Activated B cell treated with CpG ODN at 0.5 μM for 24 hours (primary cell): ENCODE measurements around the gene BHLHA9. TPM values are rescaled to one million over a fixed set of nuclear protein-coding genes. Genes with fewer than 3 reads are reported as not detected.

Experiments
- ATAC-seq: fragments of 200-7000 bp; cut with Tn5 transposase; one replicate; pipeline ENCODE4 v1.10.0; 2021; ENCODE audit warnings: low read depth, mild to moderate bottlenecking, moderate library complexity
- CTCF ChIA-PET: fragments of 350-600 bp; sonication (Branson Sonifier 250); formaldehyde crosslinking; loops from one replicate; lab custom pipeline; 2021; ENCODE audit warnings: antibody characterized with exemption; lab: Charles Lee
- POLR2A ChIA-PET: fragments of 350-600 bp; sonication (Branson Sonifier 250); formaldehyde crosslinking; loops from one replicate; lab custom pipeline; 2021; ENCODE audit warnings: antibody characterized with exemption; lab: Charles Lee
- DNase-seq: peaks from one replicate; pipeline ENCODE4 v3.0.0; 2022
- H3K27ac Mint-ChIP-seq: one replicate; pipeline ENCODE4 v1.8.0; 2020; ENCODE audit warnings: mixed read lengths
- H3K27me3 Mint-ChIP-seq: one replicate; pipeline ENCODE4 v1.8.0; 2021; ENCODE audit warnings: mixed read lengths
- H3K36me3 Mint-ChIP-seq: one replicate; pipeline ENCODE4 v1.8.0; 2021; ENCODE audit warnings: low read depth, mixed read lengths
- H3K4me1 Mint-ChIP-seq: one replicate; pipeline ENCODE4 v1.8.0; 2021; ENCODE audit warnings: mixed read lengths
- H3K4me3 Mint-ChIP-seq: one replicate; pipeline ENCODE4 v1.8.0; 2020; ENCODE audit warnings: mild to moderate bottlenecking, mixed read lengths
- H3K9me3 Mint-ChIP-seq: one replicate; pipeline ENCODE4 v1.8.0; 2020; ENCODE audit warnings: mixed read lengths
- intact Hi-C: fragments of 100-400 bp; cut with micrococcal nuclease; formaldehyde crosslinking; loops from one replicate; pipeline ENCODE4 v1.15.1; 2024
- total RNA-seq: library from RNA; stranded (reverse); gene quantifications from 2 replicates; pipeline ENCODE4 v1.2.3, GENCODE V29; 2022
- TF ChIP-seq, protein P1 (sequence below): fragments of 200-600 bp; IDR thresholded peaks from one replicate; pipeline ENCODE4 v1.8.0; 2022; ENCODE audit warnings: antibody characterized with exemption, mild to moderate bottlenecking

The BHLHA9 gene
- total RNA-seq, 1 donor from 2014 or later: not detected

DNA sequence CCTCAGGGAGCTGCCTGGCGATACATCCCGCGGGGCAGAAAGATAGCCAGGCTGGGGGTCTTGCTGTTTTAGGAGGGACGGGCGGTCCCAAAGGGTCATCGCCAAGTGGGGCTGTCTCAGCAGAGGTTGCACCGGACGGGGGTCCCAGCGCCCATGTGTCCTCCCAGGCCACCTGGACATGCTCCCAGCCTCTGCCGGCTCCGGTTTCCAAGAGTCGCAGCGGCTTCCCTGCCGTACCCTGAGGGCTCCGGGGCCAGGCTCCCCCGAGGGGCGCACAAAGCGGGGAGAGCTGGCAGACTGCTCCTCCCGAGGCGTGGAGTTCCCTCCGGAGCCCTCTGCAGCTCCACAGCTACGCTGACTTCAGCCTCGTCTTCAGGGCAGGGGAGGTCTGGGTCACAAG, 10.4 kb downstream of the BHLHA9 start:
- DNase-seq (no peak), ATAC-seq (no peak)
- intact Hi-C loops: no loop called here
- ChIA-PET CTCF (no interaction called here), POLR2A (interaction anchor here (0.7 kb wide), 1 partner anchor 9 kb away, joined by 3 read pairs; no protein-coding TSS in a partner anchor)
- no peaks in the 10 kb centered on the region for H3K36me3 Mint-ChIP-seq
- H3K9me3 Mint-ChIP-seq: no peaks in the 10 kb centered on the region
- peaks cover 4% of the 10 kb centered on the region for H3K4me1 Mint-ChIP-seq
- H3K27ac Mint-ChIP-seq: no peak overlapping the region
- H3K4me3 Mint-ChIP-seq: no peak overlapping the region
- TF ChIP-seq, protein P1, sequence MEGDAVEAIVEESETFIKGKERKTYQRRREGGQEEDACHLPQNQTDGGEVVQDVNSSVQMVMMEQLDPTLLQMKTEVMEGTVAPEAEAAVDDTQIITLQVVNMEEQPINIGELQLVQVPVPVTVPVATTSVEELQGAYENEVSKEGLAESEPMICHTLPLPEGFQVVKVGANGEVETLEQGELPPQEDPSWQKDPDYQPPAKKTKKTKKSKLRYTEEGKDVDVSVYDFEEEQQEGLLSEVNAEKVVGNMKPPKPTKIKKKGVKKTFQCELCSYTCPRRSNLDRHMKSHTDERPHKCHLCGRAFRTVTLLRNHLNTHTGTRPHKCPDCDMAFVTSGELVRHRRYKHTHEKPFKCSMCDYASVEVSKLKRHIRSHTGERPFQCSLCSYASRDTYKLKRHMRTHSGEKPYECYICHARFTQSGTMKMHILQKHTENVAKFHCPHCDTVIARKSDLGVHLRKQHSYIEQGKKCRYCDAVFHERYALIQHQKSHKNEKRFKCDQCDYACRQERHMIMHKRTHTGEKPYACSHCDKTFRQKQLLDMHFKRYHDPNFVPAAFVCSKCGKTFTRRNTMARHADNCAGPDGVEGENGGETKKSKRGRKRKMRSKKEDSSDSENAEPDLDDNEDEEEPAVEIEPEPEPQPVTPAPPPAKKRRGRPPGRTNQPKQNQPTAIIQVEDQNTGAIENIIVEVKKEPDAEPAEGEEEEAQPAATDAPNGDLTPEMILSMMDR: no peak
- peaks cover 8% of the 10 kb centered on the region for H3K27me3 Mint-ChIP-seq

DNA sequence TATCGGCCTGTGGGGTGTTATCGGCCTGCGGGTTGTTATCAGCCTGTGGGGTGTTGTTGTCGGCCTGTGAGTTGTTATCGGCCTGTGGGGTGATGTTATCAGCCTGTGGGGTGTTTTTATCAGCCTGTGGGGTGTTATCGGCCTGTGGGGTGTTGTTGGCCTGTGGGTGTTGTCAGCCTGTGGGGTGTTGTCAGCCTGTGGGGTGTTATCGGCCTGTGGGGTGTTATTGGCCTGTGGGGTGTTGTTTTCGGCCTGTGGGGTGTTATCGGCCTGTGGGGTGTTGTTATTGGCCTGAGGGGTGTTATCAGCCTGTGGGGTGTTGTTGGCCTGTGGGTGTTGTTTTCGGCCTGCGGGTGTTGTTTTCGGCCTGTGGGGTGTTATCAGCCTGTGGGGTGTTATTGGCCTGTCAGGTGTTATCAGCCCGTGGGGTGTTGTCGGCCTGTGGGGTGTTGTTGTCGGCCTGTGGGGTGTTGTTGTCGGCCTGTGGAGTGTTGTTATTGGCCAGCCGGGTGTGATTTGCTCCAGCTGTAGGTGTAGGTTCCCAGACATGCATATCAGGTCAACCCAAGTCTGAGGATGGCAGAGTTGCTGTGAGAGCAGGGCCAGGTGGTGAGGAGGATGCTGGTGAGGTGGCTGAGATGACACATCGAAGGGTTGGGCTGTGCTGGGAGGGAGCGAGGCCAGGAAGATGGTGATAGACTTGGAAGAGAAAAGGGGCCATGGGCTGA, 16.3 kb downstream of the BHLHA9 start:
- no peak overlapping the region for H3K4me3 Mint-ChIP-seq
- H3K9me3 Mint-ChIP-seq: no peaks in the 10 kb centered on the region
- H3K4me1 Mint-ChIP-seq: no peaks in the 10 kb centered on the region
- intact Hi-C loops: no loop called here
- H3K36me3 Mint-ChIP-seq: no peaks in the 10 kb centered on the region
- no peak for DNase-seq
- TF ChIP-seq, protein P1: no peak
- ChIA-PET POLR2A (no interaction called here), CTCF (no interaction called here)
- H3K27ac Mint-ChIP-seq: no peak overlapping the region
- no peak for ATAC-seq
- no peaks in the 10 kb centered on the region for H3K27me3 Mint-ChIP-seq

DNA sequence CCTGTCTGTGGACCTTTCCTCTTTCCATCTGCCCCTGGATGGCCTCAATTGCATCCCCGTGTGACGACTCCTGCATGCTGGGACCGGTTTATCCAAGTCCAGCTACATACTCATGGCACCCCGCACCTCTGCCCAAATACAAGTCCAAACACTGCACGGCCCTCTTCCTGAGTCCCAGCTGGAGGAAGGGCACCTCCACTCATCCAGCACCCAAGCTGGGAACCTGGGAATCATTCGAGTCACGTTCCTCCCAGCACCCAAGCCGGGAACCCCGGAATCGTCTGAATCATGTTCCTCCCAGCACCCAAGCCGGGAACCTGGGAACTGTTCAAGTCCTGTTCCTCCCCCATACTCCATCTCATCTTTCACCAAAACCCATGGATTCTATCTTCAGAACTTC, 19.5 kb downstream of the BHLHA9 start:
- Mint-ChIP-seq H3K27ac (no peak overlapping the region), H3K4me3 (no peak overlapping the region), H3K9me3 (no peaks in the 10 kb centered on the region), H3K36me3 (no peaks in the 10 kb centered on the region), H3K27me3 (no peaks in the 10 kb centered on the region), H3K4me1 (peaks cover 7% of the 10 kb centered on the region)
- intact Hi-C loops: no loop called here
- TF ChIP-seq, protein P1: no peak
- ChIA-PET CTCF (no interaction called here), POLR2A (no interaction called here)
- DNase-seq (no peak), ATAC-seq (no peak)

DNA sequence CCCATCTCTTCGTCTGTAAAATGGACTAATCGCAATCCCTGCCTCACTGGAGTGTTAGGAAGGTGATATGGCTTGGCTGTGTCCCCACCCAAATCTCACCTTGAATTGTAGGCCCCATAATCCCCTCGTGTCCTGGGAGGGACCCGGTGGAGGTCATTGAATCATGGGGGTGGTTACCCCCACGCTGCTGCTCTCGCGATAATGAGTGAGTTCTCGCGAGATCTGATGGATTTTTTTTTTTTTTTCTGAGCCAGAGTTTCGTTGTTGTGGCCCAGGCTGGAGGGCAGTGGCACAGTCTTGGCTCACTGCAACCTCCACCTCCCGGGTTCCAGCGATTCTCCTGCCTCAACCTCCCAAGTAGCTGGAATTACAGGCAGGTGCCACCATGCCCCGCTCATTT, 20.4 kb downstream of the BHLHA9 start:
- ChIA-PET CTCF (no interaction called here), POLR2A (no interaction called here)
- no peaks in the 10 kb centered on the region for H3K9me3 Mint-ChIP-seq
- no peak overlapping the region for H3K27ac Mint-ChIP-seq
- DNase-seq (no peak), ATAC-seq (no peak)
- H3K27me3 Mint-ChIP-seq: no peaks in the 10 kb centered on the region
- TF ChIP-seq, protein P1: no peak
- no peak overlapping the region for H3K4me3 Mint-ChIP-seq
- peaks cover 11% of the 10 kb centered on the region for H3K4me1 Mint-ChIP-seq
- intact Hi-C loops: no loop called here
- no peaks in the 10 kb centered on the region for H3K36me3 Mint-ChIP-seq

DNA sequence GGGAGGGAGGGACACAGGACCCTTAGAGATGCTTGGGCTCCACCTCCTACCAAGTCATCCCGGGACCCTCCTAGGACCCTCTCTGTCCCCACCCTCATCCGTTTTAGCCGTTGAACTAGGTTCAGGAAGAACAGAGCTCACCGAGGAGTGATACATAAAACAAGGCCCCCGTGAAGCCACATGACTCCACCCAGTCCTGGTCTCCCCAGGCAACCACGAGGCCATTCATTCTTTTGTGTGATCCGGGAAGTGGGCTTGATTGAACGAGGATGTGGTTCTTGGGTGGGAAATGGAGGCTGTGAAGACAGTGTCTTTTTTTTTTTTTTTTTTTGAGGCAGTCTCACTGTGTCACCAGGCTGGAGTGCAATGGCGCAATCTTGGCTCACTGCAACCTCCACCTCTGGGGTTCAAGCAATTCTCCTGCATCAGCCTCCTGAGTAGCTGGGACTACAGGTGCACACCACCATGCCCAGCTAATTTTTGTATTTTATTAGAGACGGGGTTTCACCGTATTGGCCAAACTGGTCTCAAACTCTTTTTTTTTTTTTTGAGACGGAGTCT, 24.0 kb downstream of the BHLHA9 start:
- DNase-seq: no peak
- TF ChIP-seq, protein P1: no peak
- H3K4me3 Mint-ChIP-seq: peak overlapping the region; percentile 48
- ChIA-PET CTCF (no interaction called here), POLR2A (no interaction called here)
- H3K27me3 Mint-ChIP-seq: no peaks in the 10 kb centered on the region
- H3K9me3 Mint-ChIP-seq: no peaks in the 10 kb centered on the region
- peaks cover 13% of the 10 kb centered on the region for H3K4me1 Mint-ChIP-seq
- no peak overlapping the region for H3K27ac Mint-ChIP-seq
- peak; percentile 69 for ATAC-seq
- no peaks in the 10 kb centered on the region for H3K36me3 Mint-ChIP-seq
- intact Hi-C loops: no loop called here
